Stimulated activated CD8-positive, alpha-beta memory T cell treated with anti-CD3 and anti-CD28 coated beads, Interleukin-4, amount 100 ng/mL, for 24 hours (primary cell): ENCODE data around the gene GRIK1.

Source experiments
- DNase-seq: peaks from one replicate; pipeline ENCODE4 v3.0.0-alpha.2; 2020; ENCODE audit warnings: low read depth

Gene GRIK1

GRCh38 chr21:29909571-29909970, 30.2 kb downstream of the GRIK1 start:
- no peak for DNase-seq

- no peak for DNase-seq
Measured at GRCh38 chr21:29904359-29905282, 35.2 kb downstream of the GRIK1 start.

- no peak for DNase-seq
Measured at GRCh38 chr21:29896884-29897283, 42.9 kb downstream of the GRIK1 start.

- DNase-seq = no peak
Measured at GRCh38 chr21:29893687-29894086, 46.1 kb downstream of the GRIK1 start.

GRCh38 chr21:29892379-29892778, 47.4 kb downstream of the GRIK1 start:
- DNase-seq = no peak

GRCh38 chr21:29888437-29888836, 51.4 kb downstream of the GRIK1 start:
- DNase-seq = no peak

GRCh38 chr21:29887313-29888009, 52.3 kb downstream of the GRIK1 start:
- DNase-seq = no peak

GRCh38 chr21:29885491-29885890, 54.3 kb downstream of the GRIK1 start:
- no peak for DNase-seq

- DNase-seq = no peak
Measured at GRCh38 chr21:29875873-29876272, 63.9 kb downstream of the GRIK1 start.

- no peak for DNase-seq
Measured at GRCh38 chr21:29875036-29875716, 64.6 kb downstream of the GRIK1 start.

GRCh38 chr21:29873908-29874307, 65.9 kb downstream of the GRIK1 start:
- no peak for DNase-seq

- no peak for DNase-seq
Measured at GRCh38 chr21:29870814-29871213, 69.0 kb downstream of the GRIK1 start.

GRCh38 chr21:29867796-29868195, 72.0 kb downstream of the GRIK1 start:
- no peak for DNase-seq

GRCh38 chr21:29860346-29860745, 79.5 kb downstream of the GRIK1 start:
- DNase-seq = no peak

GRCh38 chr21:29857150-29857549, 82.6 kb downstream of the GRIK1 start:
- DNase-seq = no peak

- DNase-seq = no peak
Measured at GRCh38 chr21:29854795-29855194, 85.0 kb downstream of the GRIK1 start.

- no peak for DNase-seq
Measured at GRCh38 chr21:29851611-29852010, 88.2 kb downstream of the GRIK1 start.

- peak; percentile 6 for DNase-seq
Measured at GRCh38 chr21:29849735-29850176, 90.0 kb downstream of the GRIK1 start.

- no peak for DNase-seq
Measured at GRCh38 chr21:29843804-29844203, 96.0 kb downstream of the GRIK1 start.

GRCh38 chr21:29834617-29835016, 105.2 kb downstream of the GRIK1 start:
- DNase-seq = no peak

GRCh38 chr21:29832217-29832616, 107.6 kb downstream of the GRIK1 start:
- DNase-seq = no peak

- DNase-seq = no peak
Measured at GRCh38 chr21:29829564-29830275, 110.1 kb downstream of the GRIK1 start.
